ENCODE measurements around the gene ATP1A4. TPM values are rescaled to one million over a fixed set of nuclear protein-coding genes. Genes with fewer than 3 reads are reported as not detected.

ATP1A4 gene
- total and polyA plus RNA-seq, 8 donors, result 0.05 to 0.37 TPM; not detected in 6

- peaks cover 78 to 100% (median 100%) of the 10 kb centered on the region in 4 donors for H3K36me3 ChIP-seq
- intact Hi-C loops (cut with DNase I; ENCODE audit: low total_unique reads), result no loop called here
These were observed 77.0 kb downstream of the ATP1A4 start for GRCh38 chr1:160228431-160228830.

GRCh38 chr1:160232911-160233310 is 81.5 kb downstream of the ATP1A4 start:
- H3K4me1 ChIP-seq, result peaks cover 0 to 14% (median 2%) of the 10 kb centered on the region in 4 donors
- H3K27ac ChIP-seq, result no peak overlapping the region
- H3K9me3 ChIP-seq, result no peaks in the 10 kb centered on the region
- H3K27me3 ChIP-seq, result no peaks in the 10 kb centered on the region
- peaks cover 69 to 100% (median 99%) of the 10 kb centered on the region in 4 donors for H3K36me3 ChIP-seq
- intact Hi-C loops (cut with DNase I; ENCODE audit: low total_unique reads), result no loop called here
- TF ChIP-seq CTCF (IDR thresholded peaks at IDR 0.05) (no peak), EP300 (IDR thresholded peaks at IDR 0.05) (no peak), POLR2AphosphoS5 (IDR thresholded peaks at IDR 0.05) (no peak), POLR2A (IDR thresholded peaks at IDR 0.05) (no peak)
- H3K4me3 ChIP-seq, result no peak overlapping the region
- DNase-seq, result no peak

More at GRCh38 chr1:160228431-160228830, 77.0 kb downstream of the ATP1A4 start:
- no peak for TF ChIP-seq POLR2AphosphoS5 (IDR thresholded peaks at IDR 0.05)
- TF ChIP-seq POLR2A (IDR thresholded peaks at IDR 0.05), result no peak
- no peak for TF ChIP-seq CTCF (IDR thresholded peaks at IDR 0.05)
- TF ChIP-seq EP300 (IDR thresholded peaks at IDR 0.05), result no peak
- no peak for DNase-seq
- no peaks in the 10 kb centered on the region for H3K9me3 ChIP-seq
- peaks cover 0 to 1% (median 0%) of the 10 kb centered on the region in 4 donors for H3K4me1 ChIP-seq
- H3K27me3 ChIP-seq, result no peaks in the 10 kb centered on the region
- H3K4me3 ChIP-seq, result no peak overlapping the region
- H3K27ac ChIP-seq, result no peak overlapping the region

Other genes with a start within 250 kb of the ATP1A4 start
- 100 to 1,000 TPM in 4 of 5 donors, 10 to 100 TPM in 1; 49.0 to 445 (median 239) TPM for gene TAGLN2, start 226.1 kb upstream of the ATP1A4 start, total RNA-seq
- gene TAGLN2, start 226.1 kb upstream of the ATP1A4 start, polyA plus RNA-seq, result 1,000 to 10,000 TPM in 1 of 3 donors, 100 to 1,000 TPM in 2; 306 to 1,290 (median 583) TPM
- gene IGSF9, start 206.0 kb upstream of the ATP1A4 start, total RNA-seq, result 10 to 100 TPM in 3 of 5 donors, 1 to 10 TPM in 2; 4.9 to 36.2 (median 15.6) TPM
- 1 to 10 TPM; 2.0 to 8.2 (median 7.3) TPM for gene IGSF9, start 206.0 kb upstream of the ATP1A4 start, polyA plus RNA-seq
- not detected for gene SLAMF9, start 197.4 kb upstream of the ATP1A4 start, total RNA-seq
- under 1 TPM in 1 of 3 donors, not detected in 2; 0.87 TPM for gene SLAMF9, start 197.4 kb upstream of the ATP1A4 start, polyA plus RNA-seq
- gene PIGM, start 119.6 kb upstream of the ATP1A4 start, total RNA-seq, result 1 to 10 TPM; 3.5 to 8.7 (median 6.6) TPM
- 1 to 10 TPM in 2 of 3 donors, under 1 TPM in 1; 0.76 to 3.4 (median 1.6) TPM for gene PIGM, start 119.6 kb upstream of the ATP1A4 start, polyA plus RNA-seq
- not detected for gene KCNJ10, start 81.4 kb upstream of the ATP1A4 start, total RNA-seq
- gene KCNJ10, start 81.4 kb upstream of the ATP1A4 start, polyA plus RNA-seq, result 1 to 10 TPM in 1 of 3 donors, under 1 TPM in 2; 0.19 to 1.1 (median 0.78) TPM
- gene KCNJ9, start 70.1 kb upstream of the ATP1A4 start, total RNA-seq, result under 1 TPM in 1 of 5 donors, not detected in 4; 0.87 TPM
- gene KCNJ9, start 70.1 kb upstream of the ATP1A4 start, polyA plus RNA-seq, result under 1 TPM in 2 of 3 donors, not detected in 1; 0.03 to 0.06 TPM
- gene IGSF8, start 53.0 kb upstream of the ATP1A4 start, total RNA-seq, result 10 to 100 TPM in 3 of 5 donors, 1 to 10 TPM in 2; 4.7 to 65.2 (median 11.6) TPM
- gene IGSF8, start 53.0 kb upstream of the ATP1A4 start, polyA plus RNA-seq, result 10 to 100 TPM in 2 of 3 donors, 1 to 10 TPM in 1; 5.8 to 21.7 (median 18.0) TPM
- gene ATP1A2, start 35.8 kb upstream of the ATP1A4 start, total RNA-seq, result 100 to 1,000 TPM in 1 of 5 donors, 10 to 100 TPM in 3, 1 to 10 TPM in 1; 7.0 to 104 (median 11.7) TPM
- 10 to 100 TPM in 1 of 3 donors, under 1 TPM in 2; 0.31 to 17.3 (median 0.56) TPM for gene ATP1A2, start 35.8 kb upstream of the ATP1A4 start, polyA plus RNA-seq
- gene CASQ1, start 39.0 kb downstream of the ATP1A4 start, total RNA-seq, result under 1 TPM in 1 of 5 donors, not detected in 4; 0.55 TPM
- gene CASQ1, start 39.0 kb downstream of the ATP1A4 start, polyA plus RNA-seq, result under 1 TPM in 2 of 3 donors, not detected in 1; 0.48 to 0.61 TPM
- gene PEA15, start 53.8 kb downstream of the ATP1A4 start, total RNA-seq, result 10 to 100 TPM; 26.3 to 75.4 (median 34.8) TPM
- gene PEA15, start 53.8 kb downstream of the ATP1A4 start, polyA plus RNA-seq, result 100 to 1,000 TPM in 2 of 3 donors, 10 to 100 TPM in 1; 69.4 to 127 (median 107) TPM
- 100 to 1,000 TPM in 3 of 5 donors, 10 to 100 TPM in 2; 85.8 to 267 (median 148) TPM for gene DCAF8, start 110.9 kb downstream of the ATP1A4 start, total RNA-seq
- 10 to 100 TPM; 39.4 to 45.1 (median 40.7) TPM for gene DCAF8, start 110.9 kb downstream of the ATP1A4 start, polyA plus RNA-seq
- 100 to 1,000 TPM in 1 of 5 donors, 10 to 100 TPM in 3, 1 to 10 TPM in 1; 9.3 to 117 (median 56.0) TPM for gene PEX19, start 133.5 kb downstream of the ATP1A4 start, total RNA-seq
- gene PEX19, start 133.5 kb downstream of the ATP1A4 start, polyA plus RNA-seq, result 10 to 100 TPM; 15.7 to 29.3 (median 25.4) TPM
- 100 to 1,000 TPM in 4 of 5 donors, 10 to 100 TPM in 1; 64.8 to 243 (median 124) TPM for gene COPA, start 191.6 kb downstream of the ATP1A4 start, total RNA-seq
- 10 to 100 TPM; 42.4 to 57.0 (median 49.2) TPM for gene COPA, start 191.6 kb downstream of the ATP1A4 start, polyA plus RNA-seq
- gene NCSTN, start 191.8 kb downstream of the ATP1A4 start, total RNA-seq, result 100 to 1,000 TPM in 1 of 5 donors, 10 to 100 TPM in 4; 18.2 to 123 (median 71.0) TPM
- 10 to 100 TPM; 14.5 to 37.0 (median 34.6) TPM for gene NCSTN, start 191.8 kb downstream of the ATP1A4 start, polyA plus RNA-seq
- gene NHLH1, start 215.5 kb downstream of the ATP1A4 start, total RNA-seq, result not detected
- under 1 TPM in 1 of 3 donors, not detected in 2; 0.08 TPM for gene NHLH1, start 215.5 kb downstream of the ATP1A4 start, polyA plus RNA-seq
- gene VANGL2, start 249.0 kb downstream of the ATP1A4 start, total RNA-seq, result 1 to 10 TPM in 4 of 5 donors, under 1 TPM in 1; 0.45 to 7.4 (median 4.4) TPM
- gene VANGL2, start 249.0 kb downstream of the ATP1A4 start, polyA plus RNA-seq, result 1 to 10 TPM in 2 of 3 donors, under 1 TPM in 1; 0.46 to 4.2 (median 1.5) TPM

Data from stomach (tissue), 9 donors.